Upper lobe of right lung (tissue), 1 donor: ENCODE measurements around the gene KRTAP12-4. TPM values are rescaled to one million over a fixed set of nuclear protein-coding genes. Genes with fewer than 3 reads are reported as not detected.

Source experiments
- ATAC-seq: fragments of 200-7000 bp; cut with Tn5 transposase; one replicate; pipeline ENCODE4 v1.9.1; 2020; ENCODE audit warnings: mild to moderate bottlenecking, moderate library complexity
- DNase-seq: peaks from one replicate; pipeline ENCODE4 v3.0.0-alpha.2; 2020
- H3K27ac ChIP-seq: fragments of 200-600 bp; one replicate; pipeline ENCODE4 v1.8.0; 2022
- H3K27me3 ChIP-seq: fragments of 200-600 bp; one replicate; pipeline ENCODE4 v1.8.0; 2022; ENCODE audit warnings: mild to moderate bottlenecking
- H3K36me3 ChIP-seq: fragments of 200-600 bp; one replicate; pipeline ENCODE4 v1.8.0; 2022
- H3K4me1 ChIP-seq: fragments of 200-600 bp; one replicate; pipeline ENCODE4 v1.8.0; 2022
- H3K4me3 ChIP-seq: fragments of 200-600 bp; one replicate; pipeline ENCODE4 v1.8.0; 2022; ENCODE audit warnings: mild to moderate bottlenecking
- H3K9me3 ChIP-seq: fragments of 200-600 bp; one replicate; pipeline ENCODE4 v1.8.0; 2022
- CTCF ChIP-seq: fragments of 200-600 bp; IDR thresholded peaks from one replicate; pipeline ENCODE4 v1.8.0; 2022; ENCODE audit warnings: antibody characterized with exemption
- intact Hi-C: fragments of 100-400 bp; cut with DNase I; formaldehyde crosslinking; loops from one replicate; pipeline ENCODE4 v1.11.0; 2022
- total RNA-seq: library from RNA; stranded (reverse); fragmentation: NEBNext Ultra II Directional; extraction: Animal tissue kit (Norgen Biotek cat#: 25700); gene quantifications from one replicate; pipeline ENCODE4 v1.2.1, GENCODE V29; 2021
- donor health status: DM: no; HTN: yes; CAD: no; lungs with severe emphysema.

Gene KRTAP12-4
- total RNA-seq, 1 donor from 2014 or later: not detected

- Histone ChIP-seq H3K27me3 (peaks cover 5% of the 10 kb centered on the region), H3K9me3 (no peaks in the 10 kb centered on the region), H3K27ac (no peak overlapping the region), H3K4me3 (no peak overlapping the region), H3K36me3 (no peaks in the 10 kb centered on the region), H3K4me1 (no peaks in the 10 kb centered on the region)
- DNase-seq (no peak), ATAC-seq (no peak)
- no peak for TF ChIP-seq CTCF
- intact Hi-C loops: no loop called here
Measured at GRCh38 chr21:44684483-44684882, 30.0 kb upstream of the KRTAP12-4 start.

GRCh38 chr21:44684077-44684476 is 29.6 kb upstream of the KRTAP12-4 start:
- Histone ChIP-seq H3K9me3 (no peaks in the 10 kb centered on the region), H3K4me3 (no peak overlapping the region), H3K27ac (no peak overlapping the region), H3K4me1 (no peaks in the 10 kb centered on the region), H3K27me3 (peaks cover 5% of the 10 kb centered on the region), H3K36me3 (no peaks in the 10 kb centered on the region)
- ATAC-seq (no peak), DNase-seq (no peak)
- intact Hi-C loops: no loop called here
- TF ChIP-seq CTCF: no peak

GRCh38 chr21:44682580-44683151 is 28.2 kb upstream of the KRTAP12-4 start:
- DNase-seq (no peak), ATAC-seq (no peak)
- no peaks in the 10 kb centered on the region for H3K4me1 ChIP-seq
- no peak overlapping the region for H3K27ac ChIP-seq
- no peak for TF ChIP-seq CTCF
- H3K36me3 ChIP-seq: no peaks in the 10 kb centered on the region
- H3K4me3 ChIP-seq: no peak overlapping the region
- intact Hi-C loops: no loop called here
- H3K9me3 ChIP-seq: no peaks in the 10 kb centered on the region
- peaks cover 5% of the 10 kb centered on the region for H3K27me3 ChIP-seq

- ATAC-seq (peak; percentile 26), DNase-seq (no peak)
- no peaks in the 10 kb centered on the region for H3K36me3 ChIP-seq
- intact Hi-C loops: no loop called here
- no peaks in the 10 kb centered on the region for H3K9me3 ChIP-seq
- peaks cover 5% of the 10 kb centered on the region for H3K27me3 ChIP-seq
- no peak within 1 kb of the TSS for H3K27ac ChIP-seq
- TF ChIP-seq CTCF: no peak
- H3K4me3 ChIP-seq: no peak within 1 kb of the TSS
- no peaks in the 10 kb centered on the region for H3K4me1 ChIP-seq
Measured at GRCh38 chr21:44681861-44682579, 27.6 kb upstream of the KRTAP12-4 start, which contains the start of gene KRTAP12-1. KRTAP12-1 (minus strand) TSS chr21:44682163; CDS start chr21:44682123, 40 bp downstream.

GRCh38 chr21:44681152-44681551 is 26.7 kb upstream of the KRTAP12-4 start:
- TF ChIP-seq CTCF: no peak
- peaks cover 5% of the 10 kb centered on the region for H3K27me3 ChIP-seq
- no peaks in the 10 kb centered on the region for H3K9me3 ChIP-seq
- ATAC-seq (no peak), DNase-seq (no peak)
- no peaks in the 10 kb centered on the region for H3K36me3 ChIP-seq
- H3K4me1 ChIP-seq: no peaks in the 10 kb centered on the region
- no peak overlapping the region for H3K27ac ChIP-seq
- no peak overlapping the region for H3K4me3 ChIP-seq
- intact Hi-C loops: no loop called here
